Measurements from ENCODE around the gene OTUB2.

OTUB2 gene

GRCh38 chr14:94040796-94041195, 14.7 kb downstream of the OTUB2 start:
- DNase-seq (ENCODE audit: low spot score), result no peak

DNA sequence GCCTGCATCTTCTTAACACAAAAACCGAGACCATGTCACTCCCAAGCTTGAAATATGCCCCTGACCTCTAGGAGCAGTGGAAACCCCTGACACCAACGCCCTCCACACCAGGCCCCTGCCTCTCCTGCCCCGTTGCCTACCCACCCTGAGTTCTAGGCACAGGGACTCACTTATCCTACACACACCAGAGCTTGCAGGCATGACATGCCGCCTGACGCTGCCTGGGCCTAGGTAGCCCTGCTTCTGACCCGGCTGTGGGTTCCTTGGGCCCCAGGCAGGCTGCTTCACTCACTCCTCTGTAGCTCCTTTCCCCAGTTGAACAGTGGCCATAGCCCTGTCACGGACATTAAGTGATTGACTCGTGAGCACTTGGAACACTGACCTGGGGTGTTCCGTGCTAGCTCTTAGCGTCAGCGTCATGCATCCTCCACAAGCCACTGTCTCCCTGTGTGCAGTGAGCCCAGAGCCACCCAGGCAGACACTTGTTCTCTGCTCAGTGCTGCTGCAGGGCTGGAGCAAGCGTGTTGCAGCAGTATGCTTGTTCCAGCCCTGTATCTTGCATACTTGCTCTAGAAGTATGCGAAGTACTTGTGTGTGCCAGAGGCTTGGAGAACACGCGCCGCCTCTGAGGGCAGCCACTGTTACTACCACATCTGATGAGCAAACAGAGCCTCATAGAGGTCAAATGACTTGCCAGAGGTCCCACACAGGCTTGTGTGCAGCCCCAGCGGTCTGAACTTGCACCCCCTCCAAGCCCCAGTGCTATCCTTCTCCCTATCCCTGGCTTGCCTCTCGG, 15.6 kb downstream of the OTUB2 start:
- DNase-seq (ENCODE audit: low spot score), result no peak

GRCh38 chr14:94042433-94043091, 16.4 kb downstream of the OTUB2 start:
- DNase-seq (ENCODE audit: low spot score), result no peak

GRCh38 chr14:94043111-94043755, 17.1 kb downstream of the OTUB2 start:
- DNase-seq (ENCODE audit: low spot score), result no peak

- no peak for DNase-seq (ENCODE audit: low spot score)
Measured at GRCh38 chr14:94043756-94044475, 17.8 kb downstream of the OTUB2 start.

- DNase-seq (ENCODE audit: low spot score), result no peak
Measured at GRCh38 chr14:94044476-94045091, 18.4 kb downstream of the OTUB2 start.

- no peak for DNase-seq (ENCODE audit: low spot score)
Measured at GRCh38 chr14:94045101-94045500, 19.0 kb downstream of the OTUB2 start.

DNA sequence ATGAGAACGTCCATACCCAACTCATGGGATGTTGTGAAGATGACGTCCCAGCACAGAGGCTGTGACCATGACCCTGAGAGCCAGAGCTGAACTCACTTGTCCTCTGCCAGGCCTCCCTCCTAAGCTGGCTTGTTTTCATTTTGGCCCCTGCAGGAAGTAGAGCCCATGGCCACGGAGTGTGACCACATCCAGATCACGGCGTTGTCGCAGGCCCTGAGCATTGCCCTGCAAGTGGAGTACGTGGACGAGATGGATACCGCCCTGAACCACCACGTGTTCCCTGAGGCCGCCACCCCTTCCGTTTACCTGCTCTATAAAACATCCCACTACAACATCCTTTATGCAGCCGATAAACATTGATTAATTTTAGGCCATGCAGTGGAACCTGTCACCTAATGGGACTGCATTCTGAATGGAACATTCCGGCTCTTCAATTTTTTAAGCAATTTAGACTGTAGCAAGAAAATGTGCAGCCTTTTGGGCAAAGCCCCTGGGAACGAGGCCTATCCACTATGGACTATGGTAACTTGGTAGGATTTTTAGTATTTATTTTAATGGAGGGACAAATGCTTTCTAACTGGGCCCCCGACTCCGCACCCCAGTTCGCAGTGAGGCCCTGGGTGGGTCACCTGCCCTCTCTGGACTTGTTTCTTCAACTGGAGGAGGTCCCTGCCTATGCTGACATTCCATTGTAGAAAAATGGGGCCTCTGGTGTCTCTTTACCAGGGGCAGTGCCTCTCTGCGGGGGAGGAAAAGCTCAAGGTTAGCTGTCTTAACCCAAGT, 19.6 kb downstream of the OTUB2 start:
- no peak for DNase-seq (ENCODE audit: low spot score)

DNA sequence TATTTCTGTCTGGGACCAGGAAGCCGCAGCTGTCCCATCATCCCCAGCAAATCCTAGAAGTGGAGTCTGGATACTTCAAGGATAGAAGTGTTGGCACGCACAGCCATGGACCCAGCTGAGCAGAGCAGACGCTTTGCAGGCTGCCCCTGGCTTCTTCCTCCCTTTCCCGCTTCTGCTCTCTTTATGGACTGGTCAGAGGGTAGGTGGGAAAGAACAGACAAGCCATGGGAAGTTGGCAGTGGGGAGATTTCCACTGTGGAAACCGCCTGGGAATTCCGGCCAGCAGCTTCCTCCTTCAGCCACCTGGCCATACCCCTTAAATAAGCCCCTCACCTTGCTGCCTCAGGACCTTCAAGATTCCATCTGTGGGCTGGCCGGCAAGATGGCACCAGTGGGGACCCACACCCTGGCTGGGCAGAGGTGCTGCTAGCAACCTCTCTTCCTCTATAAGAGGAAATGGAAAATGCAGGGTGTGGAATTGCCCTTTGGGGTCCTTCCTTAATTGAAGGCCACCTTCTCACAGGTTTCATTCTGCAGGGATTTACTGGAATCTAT, 20.6 kb downstream of the OTUB2 start:
- DNase-seq (ENCODE audit: low spot score), result no peak

GRCh38 chr14:94047581-94047980, 21.4 kb downstream of the OTUB2 start:
- DNase-seq (ENCODE audit: low spot score), result no peak

DNA sequence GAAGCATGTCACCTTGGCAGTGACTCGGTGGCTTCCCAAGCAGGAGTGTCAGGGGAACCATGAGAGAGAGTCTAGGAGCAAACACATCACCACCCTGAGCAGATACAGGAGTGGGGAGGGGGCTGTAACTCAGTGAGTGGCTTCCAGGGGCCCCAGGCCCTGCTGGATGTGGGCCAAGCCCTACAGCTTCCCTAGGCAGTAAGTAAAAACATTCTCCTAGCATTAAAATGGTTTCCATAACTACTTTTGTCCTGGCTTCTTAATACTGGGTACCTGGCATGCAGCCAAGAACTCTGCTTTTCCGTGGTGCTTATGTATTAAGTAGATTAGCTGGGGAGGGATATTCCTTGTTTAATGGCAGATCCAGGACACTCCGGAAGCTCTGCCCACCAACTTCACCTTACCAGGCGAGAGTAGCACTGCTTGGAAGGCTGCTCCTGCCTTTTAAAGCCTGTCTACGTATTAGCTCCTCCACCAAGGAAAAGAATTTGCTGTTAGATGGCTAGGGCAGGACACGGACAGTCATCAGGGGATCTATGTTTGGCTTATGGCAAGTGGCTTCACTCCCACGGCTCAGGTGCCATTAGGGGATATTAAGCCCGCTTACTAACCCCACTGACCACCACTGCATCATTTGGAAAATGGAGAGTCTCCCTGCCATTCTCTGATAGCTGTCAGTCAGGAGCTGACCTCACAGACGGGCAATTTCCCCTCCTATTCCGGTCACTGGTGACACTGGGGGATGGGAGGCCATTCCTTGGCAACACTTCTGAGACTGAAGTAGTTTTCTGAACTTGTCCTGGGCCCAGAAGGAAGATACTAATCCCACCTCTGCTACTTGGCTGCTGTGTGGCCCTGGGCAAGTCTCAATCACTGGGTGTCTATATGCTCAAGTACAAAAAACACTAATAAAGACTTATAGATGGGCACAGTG, 22.8 kb downstream of the OTUB2 start:
- DNase-seq (ENCODE audit: low spot score), result no peak

GRCh38 chr14:94049625-94050023, 23.5 kb downstream of the OTUB2 start:
- no peak for DNase-seq (ENCODE audit: low spot score)

GRCh38 chr14:94050231-94050880, 24.2 kb downstream of the OTUB2 start:
- no peak for DNase-seq (ENCODE audit: low spot score)

DNA sequence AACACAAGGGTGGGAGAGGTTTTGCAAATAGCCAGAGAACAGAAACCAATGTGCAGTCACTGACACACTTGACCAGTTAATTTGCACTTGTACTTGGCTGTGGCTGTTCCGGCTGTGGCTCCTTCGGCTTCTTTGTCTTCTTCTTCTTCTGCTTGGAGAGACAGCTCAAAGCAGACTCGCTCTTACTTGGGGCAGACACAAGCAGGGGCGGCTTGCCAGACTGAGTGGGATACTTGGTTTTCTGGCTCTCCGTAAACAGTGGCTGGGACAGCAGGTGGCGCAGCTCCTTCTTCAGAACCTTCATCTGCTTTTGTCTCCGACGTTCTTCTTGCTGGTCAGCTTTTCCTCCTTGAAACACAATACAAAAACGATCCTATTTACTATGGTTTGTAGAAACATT, 25.0 kb downstream of the OTUB2 start:
- no peak for DNase-seq (ENCODE audit: low spot score)

- DNase-seq (ENCODE audit: low spot score), result no peak
Measured at GRCh38 chr14:94051779-94052178, 25.6 kb downstream of the OTUB2 start.

- no peak for DNase-seq (ENCODE audit: low spot score)
Measured at GRCh38 chr14:94052199-94052598, 26.1 kb downstream of the OTUB2 start.

DNA sequence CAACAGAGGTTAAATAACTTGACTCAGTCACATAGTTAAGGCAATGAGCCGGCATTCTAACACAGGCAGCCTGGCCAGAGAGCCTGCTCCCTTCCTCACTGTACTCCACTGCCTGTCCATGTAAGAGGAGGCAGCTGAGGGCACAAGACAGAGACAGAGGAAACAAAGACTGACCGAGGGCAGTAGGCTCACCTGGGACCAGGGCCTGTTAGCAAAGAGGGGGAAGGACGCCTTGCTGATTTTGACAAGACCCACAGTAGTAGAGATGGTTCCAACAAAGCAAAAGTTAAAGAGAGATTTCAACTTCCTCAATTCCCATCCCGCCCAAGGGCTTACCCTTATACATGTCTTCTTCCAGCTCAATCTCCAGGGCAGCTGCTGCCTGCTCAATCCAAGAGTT, 26.5 kb downstream of the OTUB2 start:
- DNase-seq (ENCODE audit: low spot score), result no peak

DNA sequence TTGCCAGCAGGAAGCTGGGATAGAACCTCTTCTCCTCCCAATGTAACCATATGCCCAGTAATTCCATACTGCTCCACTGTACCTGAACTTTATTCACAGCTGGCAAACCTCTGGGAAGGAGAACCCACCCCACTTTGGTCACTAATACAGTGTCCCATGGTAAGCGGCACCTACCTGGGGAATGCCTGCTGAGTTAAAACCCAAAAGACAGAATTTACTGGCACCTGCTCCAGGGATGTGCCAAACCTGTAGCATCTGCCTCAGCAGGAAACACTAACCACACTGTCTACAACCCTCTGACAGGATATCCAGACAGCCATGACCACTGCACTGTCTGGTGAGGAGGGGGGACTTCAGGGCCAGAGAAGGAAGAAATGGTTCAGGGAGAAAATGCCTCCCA, 28.3 kb downstream of the OTUB2 start:
- DNase-seq (ENCODE audit: low spot score), result no peak

GRCh38 chr14:94054936-94055335, 28.8 kb downstream of the OTUB2 start:
- no peak for DNase-seq (ENCODE audit: low spot score)
